Panc1 (cell line): ENCODE measurements around the gene WRAP73. TPM values are rescaled to one million over a fixed set of nuclear protein-coding genes. Genes with fewer than 3 reads are reported as not detected.

Experiments used
- ATAC-seq: fragments of 200-7000 bp; cut with Tn5 transposase; 2 replicates; pipeline ENCODE4 v1.9.1; 2020; ENCODE audit warnings: mild to moderate bottlenecking, moderate library complexity
- BruUV-seq: library from RNA; stranded (reverse); fragments of 400-500 nt; replicated peaks from 2 replicates; lab custom pipeline; 2021; lab: Mats Ljungman, UMichigan
- CTCF ChIA-PET: fragments of 300-600 bp; sonication (Branson Sonifier 250); formaldehyde crosslinking; loops from one replicate; lab custom pipeline; 2022; ENCODE audit warnings: antibody characterized with exemption; lab: Charles Lee
- POLR2A ChIA-PET: fragments of 300-600 bp; sonication (Branson Sonifier 250); formaldehyde crosslinking; loops from one replicate; lab custom pipeline; 2022; ENCODE audit warnings: antibody characterized with exemption; lab: Charles Lee
- DNase-seq: peaks from one replicate; pipeline ENCODE4 v3.0.0-alpha.2; 2010; ENCODE audit warnings: low read depth, low spot score
- H3K27ac ChIP-seq: 2 replicates; pipeline ENCODE4 v1.5.1; 2011; ENCODE audit warnings: mild to moderate bottlenecking, low read length, inconsistent platforms
- H3K27me3 ChIP-seq: fragments of 200-500 bp; sonication (Bioruptor generic); 2 replicates; pipeline ENCODE4 v1.6.0; 2014; ENCODE audit warnings: low read length, inconsistent platforms; ENCODE audit not compliant: control insufficient read depth, insufficient read depth
- H3K36me3 ChIP-seq: fragments of 200-500 bp; sonication (Bioruptor generic); 2 replicates; pipeline ENCODE4 v1.5.1; 2014; ENCODE audit warnings: inconsistent platforms, mild to moderate bottlenecking, low read length, moderate library complexity; ENCODE audit not compliant: control insufficient read depth, insufficient read depth
- H3K4me1 ChIP-seq: 2 replicates; pipeline ENCODE4 v1.5.1; 2011; ENCODE audit warnings: inconsistent platforms, mild to moderate bottlenecking, low read length, moderate library complexity; ENCODE audit not compliant: control insufficient read depth, insufficient read depth
- H3K4me3 ChIP-seq, 2 experiments: 2 replicates each; pipeline ENCODE4 v1.5.1; 2011 to 2012; ENCODE audit warnings: low read depth in 2 of 2, low read length in 2 of 2, mild to moderate bottlenecking in 2 of 2, inconsistent platforms in 1 of 2, moderate library complexity in 1 of 2
- H3K9me3 ChIP-seq: fragments of 200-500 bp; sonication (Bioruptor generic); 2 replicates; pipeline ENCODE4 v1.5.1; 2014; ENCODE audit warnings: low read depth, mild to moderate bottlenecking, inconsistent platforms, low read length, moderate library complexity; ENCODE audit not compliant: control insufficient read depth, insufficient read depth
- POLR2AphosphoS5 ChIP-seq: IDR thresholded peaks from 2 replicates; pipeline ENCODE4 v1.6.1; 2012; ENCODE audit warnings: mild to moderate bottlenecking, low read depth, low read length, moderate library complexity
- SIN3A ChIP-seq: IDR thresholded peaks from 2 replicates; pipeline ENCODE4 v1.6.1; 2012; ENCODE audit warnings: low read depth, mild to moderate bottlenecking, low read length, moderate library complexity, borderline replicate concordance; ENCODE audit not compliant: insufficient read depth
- TCF7L2 ChIP-seq: IDR thresholded peaks from 2 replicates; pipeline ENCODE4 v1.6.1; 2011; ENCODE audit warnings: mild to moderate bottlenecking, low read depth, low read length, inconsistent platforms
- in situ Hi-C: cut with HindIII; loops from 2 replicates; pipeline ENCODE4 v1.10.0; 2016; ENCODE audit warnings: low sequenced_read_pairs, low pct_unique_long_range_greater_than_20kb
- intact Hi-C: fragments of 100-400 bp; cut with micrococcal nuclease; formaldehyde crosslinking; loops from one replicate; pipeline ENCODE4 v1.10.0; 2022; ENCODE audit not compliant: unreplicated experiment
- total RNA-seq: library from RNA; stranded (reverse); gene quantifications from one replicate; pipeline ENCODE4 v1.2.1, GENCODE V29; 2021; ENCODE audit not compliant: unreplicated experiment
- TF ChIP-seq, protein P1 (sequence below), 2 experiments: IDR thresholded peaks; 2 replicates each; pipeline ENCODE4 v1.6.1; 2011 to 2012; ENCODE audit warnings: low read depth in 2 of 2, control low read depth in 1 of 2, low read length in 1 of 2, mild to moderate bottlenecking in 1 of 2, moderate library complexity in 1 of 2; ENCODE audit not compliant: insufficient read depth in 1 of 2
- TF ChIP-seq, protein P2 (sequence below): fragments of 450-650 bp; IDR thresholded peaks from 2 replicates; pipeline ENCODE4 v1.5.1; 2017; ENCODE audit warnings: mild to moderate bottlenecking

Gene WRAP73
- total RNA-seq, 1 experiment from 2014 or later = 27.1 TPM

DNA sequence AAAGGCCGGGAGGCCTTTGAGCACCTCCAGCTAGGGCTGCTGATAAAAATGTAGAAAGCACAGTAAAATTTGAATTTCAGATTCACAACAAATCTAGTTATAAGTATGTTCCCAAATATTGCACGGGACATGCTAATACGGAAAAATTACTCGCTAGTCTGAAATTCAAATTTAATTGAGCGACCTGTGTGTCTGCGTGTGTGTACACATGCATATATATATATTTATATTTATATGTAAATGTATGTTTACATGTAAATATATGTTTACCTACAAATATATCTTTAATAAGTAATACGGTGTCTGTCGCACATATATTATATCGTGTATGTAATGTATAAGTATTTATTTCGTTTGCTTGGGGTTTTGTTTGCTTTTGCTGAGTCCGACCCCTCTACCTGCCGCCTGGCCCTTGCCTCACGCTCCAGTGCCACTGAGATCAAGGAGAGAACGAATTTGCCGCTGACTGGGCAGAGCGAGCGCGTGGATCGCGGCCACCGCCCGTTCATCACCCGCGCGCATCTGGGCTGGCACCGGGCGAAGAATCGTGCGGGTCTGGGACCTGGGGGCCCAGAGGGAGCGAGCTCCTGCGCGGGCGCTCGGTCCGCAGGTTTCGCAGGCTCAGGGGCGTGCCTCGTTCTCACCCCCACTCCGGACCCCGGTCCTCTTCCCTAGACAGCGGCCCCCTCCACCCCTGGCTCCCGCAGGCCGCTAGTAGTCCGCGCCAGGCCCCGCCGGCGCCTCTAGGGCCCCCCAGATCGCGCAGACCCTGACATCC lies 534 bp upstream of the WRAP73 start:
- POLR2A ChIA-PET = no interaction called here
- Histone ChIP-seq H3K9me3 (no peaks in the 10 kb centered on the region), H3K27ac (no peak overlapping the region), H3K4me1 (peaks cover 11% of the 10 kb centered on the region), H3K4me3 (peak overlapping the region; percentile 76 to 96), H3K27me3 (no peaks in the 10 kb centered on the region), H3K36me3 (peaks cover 3% of the 10 kb centered on the region)
- BruUV-seq = no TSS peak
- in situ Hi-C loops (no loop called here), intact Hi-C loops (loop anchor here (10.0 kb wide), 1 partner anchor 74 kb away; no protein-coding TSS in a partner anchor)
- DNase-seq = no peak
- CTCF ChIA-PET = no interaction called here
- ATAC-seq = no peak
- TF ChIP-seq, protein P1, sequence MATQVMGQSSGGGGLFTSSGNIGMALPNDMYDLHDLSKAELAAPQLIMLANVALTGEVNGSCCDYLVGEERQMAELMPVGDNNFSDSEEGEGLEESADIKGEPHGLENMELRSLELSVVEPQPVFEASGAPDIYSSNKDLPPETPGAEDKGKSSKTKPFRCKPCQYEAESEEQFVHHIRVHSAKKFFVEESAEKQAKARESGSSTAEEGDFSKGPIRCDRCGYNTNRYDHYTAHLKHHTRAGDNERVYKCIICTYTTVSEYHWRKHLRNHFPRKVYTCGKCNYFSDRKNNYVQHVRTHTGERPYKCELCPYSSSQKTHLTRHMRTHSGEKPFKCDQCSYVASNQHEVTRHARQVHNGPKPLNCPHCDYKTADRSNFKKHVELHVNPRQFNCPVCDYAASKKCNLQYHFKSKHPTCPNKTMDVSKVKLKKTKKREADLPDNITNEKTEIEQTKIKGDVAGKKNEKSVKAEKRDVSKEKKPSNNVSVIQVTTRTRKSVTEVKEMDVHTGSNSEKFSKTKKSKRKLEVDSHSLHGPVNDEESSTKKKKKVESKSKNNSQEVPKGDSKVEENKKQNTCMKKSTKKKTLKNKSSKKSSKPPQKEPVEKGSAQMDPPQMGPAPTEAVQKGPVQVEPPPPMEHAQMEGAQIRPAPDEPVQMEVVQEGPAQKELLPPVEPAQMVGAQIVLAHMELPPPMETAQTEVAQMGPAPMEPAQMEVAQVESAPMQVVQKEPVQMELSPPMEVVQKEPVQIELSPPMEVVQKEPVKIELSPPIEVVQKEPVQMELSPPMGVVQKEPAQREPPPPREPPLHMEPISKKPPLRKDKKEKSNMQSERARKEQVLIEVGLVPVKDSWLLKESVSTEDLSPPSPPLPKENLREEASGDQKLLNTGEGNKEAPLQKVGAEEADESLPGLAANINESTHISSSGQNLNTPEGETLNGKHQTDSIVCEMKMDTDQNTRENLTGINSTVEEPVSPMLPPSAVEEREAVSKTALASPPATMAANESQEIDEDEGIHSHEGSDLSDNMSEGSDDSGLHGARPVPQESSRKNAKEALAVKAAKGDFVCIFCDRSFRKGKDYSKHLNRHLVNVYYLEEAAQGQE (IDR thresholded peaks at IDR 0.05; ENCODE audit: insufficient read depth in 1 of 2, low read depth in 2 of 2, low read length in 1 of 2) = no peak
- TF ChIP-seq, protein P2, sequence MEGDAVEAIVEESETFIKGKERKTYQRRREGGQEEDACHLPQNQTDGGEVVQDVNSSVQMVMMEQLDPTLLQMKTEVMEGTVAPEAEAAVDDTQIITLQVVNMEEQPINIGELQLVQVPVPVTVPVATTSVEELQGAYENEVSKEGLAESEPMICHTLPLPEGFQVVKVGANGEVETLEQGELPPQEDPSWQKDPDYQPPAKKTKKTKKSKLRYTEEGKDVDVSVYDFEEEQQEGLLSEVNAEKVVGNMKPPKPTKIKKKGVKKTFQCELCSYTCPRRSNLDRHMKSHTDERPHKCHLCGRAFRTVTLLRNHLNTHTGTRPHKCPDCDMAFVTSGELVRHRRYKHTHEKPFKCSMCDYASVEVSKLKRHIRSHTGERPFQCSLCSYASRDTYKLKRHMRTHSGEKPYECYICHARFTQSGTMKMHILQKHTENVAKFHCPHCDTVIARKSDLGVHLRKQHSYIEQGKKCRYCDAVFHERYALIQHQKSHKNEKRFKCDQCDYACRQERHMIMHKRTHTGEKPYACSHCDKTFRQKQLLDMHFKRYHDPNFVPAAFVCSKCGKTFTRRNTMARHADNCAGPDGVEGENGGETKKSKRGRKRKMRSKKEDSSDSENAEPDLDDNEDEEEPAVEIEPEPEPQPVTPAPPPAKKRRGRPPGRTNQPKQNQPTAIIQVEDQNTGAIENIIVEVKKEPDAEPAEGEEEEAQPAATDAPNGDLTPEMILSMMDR = no peak
- no peak for TF ChIP-seq SIN3A
- no peak for TF ChIP-seq TCF7L2
- TF ChIP-seq POLR2AphosphoS5 = no peak

GRCh38 chr1:3646596-3646995 lies 3.3 kb downstream of the WRAP73 start:
- peaks cover 7% of the 10 kb centered on the region; the same call in 1 of the 2 replicates for H3K4me1 ChIP-seq
- H3K36me3 ChIP-seq = peaks cover 3% of the 10 kb centered on the region
- ChIA-PET POLR2A (no interaction called here), CTCF (no interaction called here)
- no TSS peak for BruUV-seq
- ATAC-seq (no peak), DNase-seq (no peak)
- in situ Hi-C loops = no loop called here
- intact Hi-C loops = no loop called here
- H3K9me3 ChIP-seq = no peaks in the 10 kb centered on the region
- no peak overlapping the region for H3K4me3 ChIP-seq
- TF ChIP-seq, protein P2 = no peak
- TF ChIP-seq SIN3A = no peak
- TF ChIP-seq, protein P1 (IDR thresholded peaks at IDR 0.05; ENCODE audit: insufficient read depth in 1 of 2, low read depth in 2 of 2, low read length in 1 of 2) = no peak
- TF ChIP-seq TCF7L2 = no peak
- no peak for TF ChIP-seq POLR2AphosphoS5
- no peak overlapping the region for H3K27ac ChIP-seq
- H3K27me3 ChIP-seq = no peaks in the 10 kb centered on the region
